ENCODE measurements around the gene RABGAP1L. TPM values are rescaled to one million over a fixed set of nuclear protein-coding genes. Genes with fewer than 3 reads are reported as not detected.

RABGAP1L gene
- total RNA-seq, 4 donors from 2014 or later = 48.2 to 102 (median 59.1) TPM

DNA sequence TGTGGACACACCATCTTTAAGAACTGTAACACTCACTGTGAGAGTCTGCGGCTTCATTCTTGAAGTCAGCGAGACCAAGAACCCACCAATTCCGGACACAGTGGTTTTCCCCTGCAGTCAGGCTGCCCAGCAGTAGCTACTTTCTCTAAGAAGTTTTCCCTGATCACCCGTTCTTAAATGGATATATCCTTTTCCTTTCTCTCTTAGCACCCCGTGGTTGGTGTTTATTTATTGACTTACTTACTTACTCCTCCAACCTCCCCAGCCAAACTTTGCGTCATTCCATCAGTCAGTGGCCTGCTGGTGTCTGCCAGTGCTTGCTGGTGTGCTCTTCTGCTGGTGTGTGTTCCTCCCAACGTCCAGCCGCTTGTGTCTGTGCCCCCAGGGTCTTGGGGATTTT, 553.2 kb downstream of the RABGAP1L start:
- H3K9me3 ChIP-seq = no peaks in the 10 kb centered on the region
- no peak for DNase-seq (ENCODE audit: low spot score in 2 of 2)
- no peaks in the 10 kb centered on the region for H3K36me3 ChIP-seq
- H3K4me1 ChIP-seq = peaks cover 3% of the 10 kb centered on the region
- 96% methylated on average over 8 of the region's 8 CpGs for WGBS
- TF ChIP-seq POLR2A (IDR thresholded peaks at IDR 0.05) (no peak), EP300 (IDR thresholded peaks at IDR 0.05) (no peak), POLR2AphosphoS5 (IDR thresholded peaks at IDR 0.05) (no peak)
- TF ChIP-seq, protein P1, sequence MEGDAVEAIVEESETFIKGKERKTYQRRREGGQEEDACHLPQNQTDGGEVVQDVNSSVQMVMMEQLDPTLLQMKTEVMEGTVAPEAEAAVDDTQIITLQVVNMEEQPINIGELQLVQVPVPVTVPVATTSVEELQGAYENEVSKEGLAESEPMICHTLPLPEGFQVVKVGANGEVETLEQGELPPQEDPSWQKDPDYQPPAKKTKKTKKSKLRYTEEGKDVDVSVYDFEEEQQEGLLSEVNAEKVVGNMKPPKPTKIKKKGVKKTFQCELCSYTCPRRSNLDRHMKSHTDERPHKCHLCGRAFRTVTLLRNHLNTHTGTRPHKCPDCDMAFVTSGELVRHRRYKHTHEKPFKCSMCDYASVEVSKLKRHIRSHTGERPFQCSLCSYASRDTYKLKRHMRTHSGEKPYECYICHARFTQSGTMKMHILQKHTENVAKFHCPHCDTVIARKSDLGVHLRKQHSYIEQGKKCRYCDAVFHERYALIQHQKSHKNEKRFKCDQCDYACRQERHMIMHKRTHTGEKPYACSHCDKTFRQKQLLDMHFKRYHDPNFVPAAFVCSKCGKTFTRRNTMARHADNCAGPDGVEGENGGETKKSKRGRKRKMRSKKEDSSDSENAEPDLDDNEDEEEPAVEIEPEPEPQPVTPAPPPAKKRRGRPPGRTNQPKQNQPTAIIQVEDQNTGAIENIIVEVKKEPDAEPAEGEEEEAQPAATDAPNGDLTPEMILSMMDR (IDR thresholded peaks at IDR 0.05) = no peak
- no peak overlapping the region for H3K27ac ChIP-seq
- no peak overlapping the region for H3K4me3 ChIP-seq
- H3K27me3 ChIP-seq = no peaks in the 10 kb centered on the region

DNA sequence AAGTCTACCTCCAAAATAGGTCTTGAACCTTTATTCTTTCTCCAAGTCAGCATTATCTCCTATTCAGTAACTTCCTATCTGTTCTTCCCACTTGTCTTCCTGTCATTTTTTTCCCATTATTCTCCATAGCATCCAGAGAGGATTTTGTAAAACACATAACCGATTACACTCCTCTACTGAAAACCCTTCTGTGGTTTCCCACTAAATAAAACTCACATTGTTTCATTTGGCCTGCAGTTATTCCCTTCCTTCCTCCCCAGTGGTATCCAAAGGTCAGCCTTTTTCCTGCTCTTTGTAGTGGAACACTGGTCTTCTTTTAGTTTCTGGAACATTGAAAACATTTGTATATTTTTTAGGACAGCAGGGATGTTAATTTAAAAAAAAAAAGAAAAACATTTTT, 554.5 kb downstream of the RABGAP1L start:
- DNase-seq (ENCODE audit: low spot score in 2 of 2) = no peak
- 45% methylated on average over 1 of the region's 1 CpG for WGBS
- TF ChIP-seq POLR2A (IDR thresholded peaks at IDR 0.05) = no peak
- TF ChIP-seq, protein P1 (IDR thresholded peaks at IDR 0.05) = no peak
- no peak for TF ChIP-seq POLR2AphosphoS5 (IDR thresholded peaks at IDR 0.05)
- no peak for TF ChIP-seq EP300 (IDR thresholded peaks at IDR 0.05)
- Histone ChIP-seq H3K9me3 (no peaks in the 10 kb centered on the region), H3K27ac (no peak overlapping the region), H3K36me3 (no peaks in the 10 kb centered on the region), H3K4me1 (peaks cover 3% of the 10 kb centered on the region), H3K27me3 (no peaks in the 10 kb centered on the region), H3K4me3 (no peak overlapping the region)

DNA sequence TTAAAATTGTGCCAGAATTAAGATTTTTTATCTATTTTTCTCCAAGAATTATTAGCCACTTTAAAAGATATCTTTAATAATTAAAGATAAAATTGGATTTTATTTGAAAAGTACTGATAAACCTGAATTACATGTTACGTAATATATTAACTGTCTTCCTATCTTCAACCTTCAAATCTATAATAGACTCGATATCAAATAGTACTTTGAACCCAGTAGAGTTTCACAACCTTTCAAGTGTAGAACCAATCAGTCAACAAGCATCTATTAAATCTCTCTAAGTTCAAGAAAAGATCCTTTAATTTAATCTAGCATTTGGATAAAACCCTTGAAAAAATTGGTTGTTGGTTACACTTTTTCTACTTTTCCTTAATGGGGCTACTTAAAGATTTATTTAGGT, 559.9 kb downstream of the RABGAP1L start:
- H3K27ac ChIP-seq = no peak overlapping the region
- TF ChIP-seq POLR2A (IDR thresholded peaks at IDR 0.05) (no peak), EP300 (IDR thresholded peaks at IDR 0.05) (no peak), POLR2AphosphoS5 (IDR thresholded peaks at IDR 0.05) (no peak)
- TF ChIP-seq, protein P1 (IDR thresholded peaks at IDR 0.05) = no peak
- H3K36me3 ChIP-seq = no peaks in the 10 kb centered on the region

DNA sequence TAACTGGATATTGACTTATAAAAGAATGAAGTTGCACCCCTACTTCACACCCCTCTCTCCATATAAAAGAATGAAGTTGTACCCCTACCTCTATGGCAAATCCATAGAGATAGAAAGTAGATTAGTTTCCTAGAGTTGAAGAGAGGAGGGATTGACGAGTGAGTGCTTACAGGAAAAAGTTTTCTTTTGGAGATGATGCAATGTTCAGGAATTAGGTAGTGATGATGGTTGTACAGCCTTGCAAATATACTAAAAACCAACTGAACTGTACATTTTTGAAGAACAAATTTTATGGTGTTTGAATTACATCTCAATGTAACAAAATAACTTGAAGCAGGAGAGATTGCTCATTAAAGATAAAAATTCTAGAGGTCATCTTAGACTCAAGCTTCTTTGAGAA, 561.3 kb downstream of the RABGAP1L start:
- no peaks in the 10 kb centered on the region for H3K4me1 ChIP-seq
- WGBS = 96% methylated on average over 1 of the region's 1 CpG
- no peaks in the 10 kb centered on the region for H3K27me3 ChIP-seq
- TF ChIP-seq EP300 (IDR thresholded peaks at IDR 0.05) (no peak), POLR2A (IDR thresholded peaks at IDR 0.05) (no peak), POLR2AphosphoS5 (IDR thresholded peaks at IDR 0.05) (no peak)
- TF ChIP-seq, protein P1 (IDR thresholded peaks at IDR 0.05) = no peak
- DNase-seq (ENCODE audit: low spot score in 2 of 2) = no peak
- no peak overlapping the region for H3K27ac ChIP-seq
- no peaks in the 10 kb centered on the region for H3K9me3 ChIP-seq
- H3K36me3 ChIP-seq = no peaks in the 10 kb centered on the region
- H3K4me3 ChIP-seq = no peak overlapping the region

More for the DNA sequence above, 559.9 kb downstream of the RABGAP1L start:
- Histone ChIP-seq H3K4me1 (no peaks in the 10 kb centered on the region), H3K9me3 (no peaks in the 10 kb centered on the region), H3K4me3 (no peak overlapping the region), H3K27me3 (no peaks in the 10 kb centered on the region)
- DNase-seq (ENCODE audit: low spot score in 2 of 2) = no peak
- 96% methylated on average over 2 of the region's 2 CpGs for WGBS

DNA sequence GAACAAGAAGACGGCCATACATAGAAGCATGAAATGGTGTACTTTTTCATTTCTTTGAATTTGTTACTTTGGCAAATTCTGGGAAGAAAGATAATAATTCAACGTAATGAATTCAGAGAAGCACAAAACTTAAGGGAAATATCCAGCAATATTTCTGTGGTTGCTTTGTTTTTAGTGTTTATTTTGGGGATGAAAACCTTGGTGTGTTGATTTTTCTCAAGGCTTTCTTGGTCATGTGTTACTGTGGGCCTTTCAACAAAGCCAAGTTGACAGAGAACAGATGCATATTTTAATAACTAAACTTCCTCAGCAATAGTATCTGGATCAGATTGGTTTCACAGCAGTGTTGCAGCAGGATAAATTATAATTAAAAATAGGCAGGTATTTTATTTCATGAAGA, 561.9 kb downstream of the RABGAP1L start:
- no peak overlapping the region for H3K4me3 ChIP-seq
- H3K27me3 ChIP-seq = no peaks in the 10 kb centered on the region
- DNase-seq (ENCODE audit: low spot score in 2 of 2) = no peak
- TF ChIP-seq, protein P1 (IDR thresholded peaks at IDR 0.05) = no peak
- TF ChIP-seq POLR2AphosphoS5 (IDR thresholded peaks at IDR 0.05) (no peak), EP300 (IDR thresholded peaks at IDR 0.05) (no peak), POLR2A (IDR thresholded peaks at IDR 0.05) (no peak)
- no peaks in the 10 kb centered on the region for H3K9me3 ChIP-seq
- WGBS = 87% methylated on average over 2 of the region's 2 CpGs
- no peaks in the 10 kb centered on the region for H3K4me1 ChIP-seq
- H3K36me3 ChIP-seq = no peaks in the 10 kb centered on the region
- no peak overlapping the region for H3K27ac ChIP-seq
